ENCODE measurements around the gene MAML3.
A peak's percentile ranks its signal among the peaks of the same experiment; 100 is the strongest.

The MAML3 gene

DNA sequence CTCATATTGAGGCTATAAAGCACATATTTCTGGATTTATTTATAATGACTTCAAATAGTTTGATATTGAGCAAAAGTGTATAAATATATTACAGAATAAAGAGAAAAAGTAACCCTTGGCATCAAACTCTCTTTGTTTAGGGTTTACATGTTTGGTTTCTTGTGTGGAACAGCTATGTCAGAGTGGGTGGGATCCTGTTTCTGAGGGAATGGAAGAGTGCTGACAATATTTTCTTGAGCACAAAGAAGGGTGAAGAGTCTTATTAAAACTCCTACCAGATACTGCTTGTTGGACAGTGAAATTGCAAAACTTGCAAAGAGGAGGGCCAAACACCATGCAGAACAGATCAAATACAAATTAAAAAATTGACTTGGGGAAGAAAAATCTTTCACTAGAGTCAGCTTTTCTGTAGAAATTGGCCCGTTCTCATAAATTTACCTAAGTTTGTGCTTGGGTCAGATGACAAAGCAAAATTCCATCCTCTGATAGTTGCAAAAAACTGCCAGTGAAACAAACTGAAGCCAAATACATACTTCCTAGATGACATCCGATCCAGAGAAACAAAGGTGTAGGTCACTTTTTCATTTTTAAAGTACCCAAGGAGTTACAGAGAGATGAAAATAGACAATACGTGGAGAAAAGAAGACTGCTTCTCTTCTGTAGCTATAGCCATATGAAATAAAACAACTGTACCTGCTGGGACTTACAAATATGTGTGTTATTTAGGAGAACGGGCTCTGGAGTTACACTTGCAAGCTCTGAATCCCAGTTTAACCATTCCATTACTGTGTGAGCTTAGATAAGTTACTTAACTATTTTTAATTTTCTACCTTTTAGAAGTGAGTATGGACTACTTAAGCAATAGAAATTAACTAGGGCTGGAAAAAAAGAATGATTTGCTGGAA is 133.3 kb downstream of the MAML3 start:
- DNase-seq (ENCODE audit: low read depth, low spot score), result no peak
- no peak overlapping the region for H3K27ac ChIP-seq

DNA sequence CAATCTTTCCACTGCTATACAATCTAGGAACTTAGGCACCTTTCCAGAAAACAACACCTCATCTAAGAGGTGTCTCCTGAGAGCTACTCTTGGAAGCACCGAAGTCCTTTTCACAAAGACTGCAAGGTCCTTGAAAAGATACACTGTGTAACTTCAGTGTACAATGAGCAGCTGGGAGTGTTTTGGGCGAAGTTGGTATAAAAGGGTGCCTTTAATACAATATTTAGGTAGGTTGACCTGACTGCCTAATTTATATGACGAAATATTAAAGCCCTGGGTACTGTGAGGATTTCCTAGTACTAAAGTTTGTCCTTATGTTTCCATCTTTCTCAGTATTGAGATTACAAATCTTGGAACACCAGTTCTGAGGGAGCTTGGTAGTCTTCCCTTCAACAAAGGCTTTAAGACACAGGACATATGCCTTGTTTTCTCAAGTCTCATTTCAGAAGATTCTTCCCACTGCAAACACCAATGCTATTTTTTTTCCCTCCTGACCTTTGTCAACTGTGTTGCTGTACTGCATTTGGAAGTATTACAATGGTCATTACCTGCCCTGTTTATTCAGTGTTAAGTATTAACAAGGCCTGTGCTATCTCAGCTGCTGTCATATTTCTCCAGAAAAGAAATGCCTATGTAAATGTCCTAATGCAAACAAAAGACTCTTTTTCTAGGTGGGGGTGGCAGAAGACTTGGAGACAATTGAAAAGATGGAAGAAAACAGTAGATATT is 134.2 kb downstream of the MAML3 start:
- no peak for DNase-seq (ENCODE audit: low read depth, low spot score)

DNA sequence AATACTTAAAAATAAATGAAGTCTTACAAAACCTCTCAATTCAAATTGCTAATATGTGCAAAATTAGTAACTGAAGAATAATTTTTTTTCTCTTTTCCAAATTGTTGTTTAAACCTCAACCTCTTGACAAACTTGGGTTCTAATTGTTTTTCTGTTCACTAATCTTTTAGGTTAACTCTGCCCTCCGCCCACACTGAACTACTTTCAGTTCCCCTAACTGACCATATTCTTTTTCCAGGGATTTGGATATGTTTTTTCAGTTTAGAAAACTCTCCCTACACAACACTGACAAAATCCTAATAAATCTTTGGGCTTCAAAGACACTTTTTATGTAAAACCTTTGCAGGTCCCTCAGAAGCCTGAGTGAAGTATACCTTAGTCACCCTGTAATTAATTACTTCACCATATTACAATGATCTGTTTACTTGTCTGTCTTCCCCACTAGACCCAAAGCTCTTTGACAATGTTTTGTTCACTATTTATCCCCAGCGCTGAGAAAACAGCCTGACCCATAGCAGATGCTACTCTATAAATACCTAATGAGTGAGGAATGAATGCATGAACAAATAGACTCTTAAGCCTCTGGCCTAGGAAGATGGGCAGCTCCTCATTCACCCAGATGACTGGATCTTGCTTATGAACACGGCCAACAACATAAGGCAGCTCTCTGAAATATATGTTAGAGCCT is 134.9 kb downstream of the MAML3 start:
- no peak overlapping the region for H3K27ac ChIP-seq
- peak; percentile 24 for DNase-seq (ENCODE audit: low read depth, low spot score)

More for the DNA sequence above, 134.2 kb downstream of the MAML3 start:
- H3K27ac ChIP-seq, result no peak overlapping the region

DNA sequence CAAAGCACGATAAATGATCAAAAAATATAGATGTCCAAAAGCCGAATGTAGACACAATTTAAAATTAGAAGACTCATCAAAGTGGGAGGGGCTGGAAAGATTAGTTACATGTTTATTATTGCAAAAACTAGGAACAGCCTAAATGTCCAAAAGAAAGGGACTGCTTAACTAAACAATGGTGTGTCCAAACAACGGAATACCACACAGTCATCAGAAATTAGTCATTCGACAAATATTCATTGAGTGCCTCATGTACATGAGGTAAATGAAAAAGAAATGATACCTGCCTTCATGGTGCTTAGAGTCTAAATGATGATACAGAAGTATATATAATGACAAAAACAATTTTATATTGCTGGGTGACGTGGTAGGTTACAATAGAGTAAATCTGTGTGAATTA is 139.7 kb downstream of the MAML3 start:
- no peak overlapping the region for H3K27ac ChIP-seq
- DNase-seq (ENCODE audit: low read depth, low spot score), result no peak

DNA sequence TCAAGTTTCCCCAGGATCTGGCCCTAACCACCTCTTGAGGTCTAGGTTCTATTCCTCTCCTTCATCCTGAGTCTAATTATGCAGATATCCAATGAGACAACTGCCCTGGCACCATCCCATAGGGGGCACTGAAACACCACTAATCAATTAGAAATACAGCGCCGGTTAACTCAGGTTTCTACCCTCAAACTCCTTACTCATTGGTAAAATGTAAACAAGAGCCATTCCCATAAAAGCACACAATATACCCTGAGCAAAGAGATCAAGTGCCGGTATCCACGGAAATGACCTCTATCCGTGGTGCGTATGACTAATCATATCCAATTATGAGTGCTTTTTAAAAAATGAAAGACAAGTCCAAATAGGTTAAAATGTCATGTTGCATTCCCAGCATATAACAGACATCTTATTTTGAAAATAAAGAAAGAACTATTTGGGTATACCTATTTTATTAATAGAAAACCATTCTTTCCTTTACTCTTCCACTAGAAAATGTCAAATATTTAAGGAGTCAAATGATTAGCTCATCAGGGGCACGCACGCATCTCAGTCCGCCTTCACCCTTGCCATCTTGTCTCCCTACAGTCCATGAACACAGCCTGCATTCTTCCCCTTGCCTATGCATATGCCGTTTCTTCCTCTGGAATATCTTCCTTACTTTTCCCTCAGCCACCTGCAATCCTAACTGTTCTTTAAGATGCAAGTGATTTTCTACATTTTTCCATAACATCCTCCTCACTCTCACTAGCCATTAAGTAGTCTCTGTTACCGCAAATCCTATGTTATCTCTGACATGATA is 141.1 kb downstream of the MAML3 start:
- peak; percentile 34 for DNase-seq (ENCODE audit: low read depth, low spot score)
- H3K27ac ChIP-seq, result no peak overlapping the region

DNA sequence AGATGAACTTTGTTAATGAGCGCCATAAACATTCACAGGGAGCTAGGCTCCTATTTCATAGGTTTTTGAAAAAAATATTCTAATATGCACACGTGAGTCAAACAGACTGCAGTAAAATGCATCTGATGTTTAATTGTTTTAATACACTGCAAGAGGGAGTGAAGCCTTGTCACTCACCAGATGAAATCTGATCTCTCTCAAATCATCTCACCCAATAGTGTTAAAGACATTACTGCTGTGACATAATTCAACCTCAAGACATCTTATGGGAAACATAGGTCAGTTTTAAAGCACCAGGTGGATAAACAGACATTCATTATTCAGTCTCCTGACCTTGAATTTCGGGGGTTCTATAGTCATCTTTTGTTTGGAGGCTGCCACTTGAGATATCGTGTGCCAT is 148.3 kb downstream of the MAML3 start:
- no peak for DNase-seq (ENCODE audit: low read depth, low spot score)
- H3K27ac ChIP-seq, result no peak overlapping the region

DNA sequence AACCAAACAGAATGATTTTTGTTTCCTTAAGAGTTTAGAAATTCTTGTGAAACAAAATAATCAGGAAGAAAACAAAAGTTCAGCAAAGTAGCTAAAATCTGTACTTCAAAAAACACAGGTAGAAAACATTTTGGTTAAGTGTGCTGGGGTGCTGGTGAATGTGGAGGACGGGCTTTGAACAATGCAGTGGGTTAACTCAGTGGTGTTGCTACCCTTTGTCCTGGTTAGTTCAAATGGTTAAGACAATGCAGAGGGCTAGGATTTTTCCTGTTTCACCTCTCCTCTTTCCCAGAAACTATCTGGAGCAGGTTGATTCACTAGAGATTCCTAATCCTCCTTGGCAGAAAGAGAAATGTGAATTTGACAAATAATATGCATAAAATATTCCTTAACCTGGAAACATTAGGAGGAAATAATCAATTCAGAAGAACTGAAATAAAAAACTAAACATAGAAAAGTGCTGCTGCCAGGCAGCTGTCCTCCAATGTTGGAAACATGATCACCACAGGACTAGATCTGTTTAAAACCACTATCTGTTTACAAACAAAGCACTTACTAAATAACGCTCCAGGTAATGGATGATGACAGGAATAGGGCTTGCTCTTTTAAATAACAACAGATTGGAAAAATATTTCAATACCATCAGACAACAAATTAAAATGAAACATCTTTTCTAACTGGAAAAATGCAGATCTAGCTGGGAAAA is 148.9 kb downstream of the MAML3 start:
- no peak for DNase-seq (ENCODE audit: low read depth, low spot score)
- no peak overlapping the region for H3K27ac ChIP-seq

DNA sequence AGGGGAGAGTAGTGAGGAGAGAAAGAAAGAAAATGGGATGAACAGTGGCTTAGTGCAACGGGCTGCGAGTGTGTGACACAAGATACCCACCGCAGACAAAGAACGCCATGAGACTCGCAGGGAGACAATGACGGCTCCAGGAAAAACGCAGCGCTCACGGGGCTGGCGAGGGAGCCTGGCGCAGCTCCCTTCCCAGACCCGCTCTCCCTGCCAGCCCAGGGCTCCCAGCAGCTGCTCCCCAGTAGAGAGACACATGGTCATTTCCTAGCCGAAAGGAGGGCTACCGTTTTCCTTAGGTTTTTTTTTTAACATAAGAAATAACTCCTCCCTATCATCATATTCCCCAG is 149.5 kb downstream of the MAML3 start:
- DNase-seq (ENCODE audit: low read depth, low spot score), result no peak
- no peak overlapping the region for H3K27ac ChIP-seq

DNA sequence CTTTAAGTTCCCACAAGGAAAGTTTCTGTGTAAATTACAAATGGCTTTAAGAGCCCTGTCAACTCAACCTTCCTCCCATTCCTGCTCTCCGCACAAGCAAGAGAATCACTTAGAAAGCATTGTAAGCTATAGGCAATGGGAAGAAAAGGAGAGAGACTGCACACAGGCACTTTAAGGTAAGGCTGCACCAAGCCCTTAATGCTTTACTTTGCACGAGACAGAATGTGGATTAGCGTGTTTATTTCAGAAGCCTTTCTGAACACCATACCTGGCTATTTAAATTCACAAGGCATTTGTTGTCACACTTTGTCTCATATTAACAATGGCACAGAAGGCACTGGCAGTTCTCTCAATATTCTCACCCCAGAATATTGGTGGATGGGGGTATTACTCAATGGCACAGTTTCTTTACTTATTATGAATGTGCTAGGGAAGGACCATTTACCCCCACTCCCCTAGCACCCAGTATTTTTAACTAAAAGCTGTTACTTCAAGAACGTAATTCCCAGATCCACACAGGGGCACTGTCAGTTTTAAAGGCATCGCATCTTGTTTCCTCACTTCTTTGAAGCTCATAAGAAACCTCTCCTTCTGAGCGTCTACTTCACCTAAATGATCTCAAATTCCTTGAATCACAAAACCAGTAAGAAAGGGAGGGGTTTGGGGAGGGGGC is 150.0 kb downstream of the MAML3 start:
- H3K27ac ChIP-seq, result no peak overlapping the region

DNA sequence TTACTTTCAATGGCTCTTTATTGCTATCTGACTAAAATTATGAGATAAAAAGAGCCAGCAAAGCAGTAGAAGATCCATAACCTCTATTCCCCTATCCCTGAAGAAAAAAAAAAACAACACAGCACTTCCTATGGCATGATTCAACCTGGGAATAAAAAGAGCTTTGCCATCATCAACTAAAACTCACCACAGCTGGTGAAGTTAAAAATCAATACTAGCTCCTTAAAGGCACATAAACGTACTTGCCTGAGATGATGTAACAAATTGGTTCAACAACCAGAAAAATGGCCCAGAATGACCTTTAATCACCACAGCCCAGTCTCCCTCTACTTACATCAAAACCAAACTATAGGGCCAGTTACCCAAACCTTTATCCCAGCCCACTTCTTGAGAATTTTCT is 153.8 kb downstream of the MAML3 start:
- DNase-seq (ENCODE audit: low read depth, low spot score), result no peak
- no peak overlapping the region for H3K27ac ChIP-seq

More for the DNA sequence above, 150.0 kb downstream of the MAML3 start:
- no peak for DNase-seq (ENCODE audit: low read depth, low spot score)

DNA sequence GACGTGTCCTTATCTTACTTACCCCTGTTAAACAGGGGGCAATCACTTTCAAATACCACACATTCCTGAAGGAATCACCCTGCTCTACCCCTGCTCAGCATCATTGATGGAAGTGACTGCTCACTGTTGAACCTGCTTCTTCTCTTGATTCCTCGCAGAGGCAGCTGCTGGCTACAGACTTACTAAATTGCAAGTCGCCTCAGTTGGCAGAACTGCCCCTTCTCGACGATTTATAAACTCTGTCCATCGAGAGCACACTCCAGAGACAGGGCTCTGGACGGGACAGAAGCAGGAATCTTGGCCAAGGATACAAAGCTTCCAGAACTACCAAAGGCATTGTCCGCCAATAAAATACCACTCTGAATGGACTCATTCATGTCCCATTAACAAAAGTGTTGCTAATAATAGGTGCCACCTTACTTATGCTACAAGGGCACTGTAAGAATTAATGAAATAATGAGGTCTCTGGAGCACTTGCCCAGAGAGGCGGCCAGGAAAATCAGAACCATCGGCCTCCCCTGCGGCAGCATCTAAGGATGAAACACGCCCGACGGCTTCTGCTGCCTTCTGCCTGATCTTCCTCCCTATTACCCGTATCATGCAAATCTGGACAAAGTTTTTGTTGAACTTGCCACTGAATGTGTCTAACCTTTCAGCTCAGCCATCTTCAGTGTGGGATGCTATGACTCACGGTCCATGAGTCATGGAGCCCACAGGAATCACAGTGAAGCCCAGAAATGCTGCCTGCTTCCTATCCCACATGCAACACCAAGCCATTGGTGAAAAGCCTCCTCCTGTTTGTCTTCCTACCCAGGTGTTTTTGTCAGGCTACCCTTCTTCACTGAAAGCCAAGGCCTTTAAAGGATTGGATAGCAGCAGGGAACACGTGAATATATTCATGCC is 164.9 kb downstream of the MAML3 start:
- peak; percentile 78 for DNase-seq (ENCODE audit: low read depth, low spot score)
- no peak overlapping the region for H3K27ac ChIP-seq

DNA sequence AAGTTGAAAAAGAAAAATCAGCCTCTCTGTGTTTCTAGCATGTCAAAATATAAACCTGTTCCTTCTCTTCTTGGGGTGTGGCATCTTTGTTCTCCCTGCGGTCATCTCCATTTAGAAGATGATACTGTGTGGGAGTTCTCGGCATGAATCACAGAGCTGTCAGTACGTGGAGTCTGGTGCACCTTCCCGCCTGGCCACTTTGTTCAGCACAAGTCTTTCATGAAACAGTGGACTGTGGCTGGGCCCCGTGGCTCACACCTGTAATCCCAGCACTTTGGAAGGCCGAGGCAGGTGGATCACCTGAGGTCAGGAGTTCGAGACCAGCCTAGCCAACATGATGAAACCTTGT is 166.5 kb downstream of the MAML3 start:
- DNase-seq (ENCODE audit: low read depth, low spot score), result peak; percentile 18
- H3K27ac ChIP-seq, result no peak overlapping the region

DNA sequence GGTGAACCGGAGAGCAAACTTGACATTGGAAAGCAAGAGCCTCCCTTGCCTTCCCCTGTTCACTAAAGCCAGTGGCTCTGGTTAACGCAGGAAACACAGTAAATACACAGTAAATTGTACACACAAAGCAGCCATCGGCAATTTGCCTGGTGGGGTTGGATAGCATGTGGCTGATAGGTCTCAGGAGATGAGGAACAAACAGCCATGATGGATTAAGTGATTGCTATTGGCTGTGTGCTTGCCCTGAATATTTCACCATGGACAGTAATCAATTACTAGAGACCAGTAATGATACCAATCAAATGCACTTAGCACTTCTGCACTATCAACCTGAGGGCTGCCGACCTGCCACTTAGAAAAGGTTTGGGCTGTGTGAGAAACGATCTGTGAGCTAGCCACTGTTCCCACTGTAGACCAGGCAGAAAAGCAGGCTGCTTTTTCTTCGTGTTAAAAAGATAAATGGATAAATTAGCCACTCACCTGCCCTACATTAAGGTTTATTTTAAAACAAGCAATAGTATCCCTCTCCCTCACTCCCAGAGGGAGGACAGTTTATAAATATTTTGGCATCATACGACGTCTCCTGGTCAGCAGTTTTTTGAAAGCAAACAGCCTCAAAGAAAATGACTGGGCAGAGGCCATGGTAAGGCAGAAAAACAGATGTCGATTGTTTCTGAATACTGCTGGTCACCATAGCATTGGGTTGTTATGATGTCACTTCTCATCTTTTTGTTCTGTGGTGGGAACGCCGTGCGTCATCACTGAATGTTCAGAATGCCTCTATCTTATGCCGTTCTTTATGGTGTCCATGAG is 167.1 kb downstream of the MAML3 start:
- no peak overlapping the region for H3K27ac ChIP-seq
- DNase-seq (ENCODE audit: low read depth, low spot score), result no peak

DNA sequence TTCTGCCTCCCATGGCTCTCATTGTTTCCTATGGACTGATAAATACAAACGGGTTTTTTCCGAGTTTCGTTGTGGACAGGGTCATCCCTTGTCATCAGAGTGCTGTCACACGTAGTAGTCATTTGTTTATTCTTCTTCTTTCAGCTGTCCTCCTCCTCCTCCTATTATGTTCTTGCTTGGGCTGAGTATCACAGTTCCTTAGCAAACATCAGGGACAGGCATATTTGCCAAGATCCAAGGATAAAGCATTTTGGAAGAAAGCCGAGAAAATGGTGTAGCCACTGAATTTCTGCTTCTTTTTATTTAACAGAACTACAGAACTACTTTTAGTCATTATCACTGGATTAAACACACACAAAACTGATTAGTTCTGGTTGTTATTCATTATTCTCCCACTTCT is 167.9 kb downstream of the MAML3 start:
- DNase-seq (ENCODE audit: low read depth, low spot score), result no peak
- H3K27ac ChIP-seq, result no peak overlapping the region

DNA sequence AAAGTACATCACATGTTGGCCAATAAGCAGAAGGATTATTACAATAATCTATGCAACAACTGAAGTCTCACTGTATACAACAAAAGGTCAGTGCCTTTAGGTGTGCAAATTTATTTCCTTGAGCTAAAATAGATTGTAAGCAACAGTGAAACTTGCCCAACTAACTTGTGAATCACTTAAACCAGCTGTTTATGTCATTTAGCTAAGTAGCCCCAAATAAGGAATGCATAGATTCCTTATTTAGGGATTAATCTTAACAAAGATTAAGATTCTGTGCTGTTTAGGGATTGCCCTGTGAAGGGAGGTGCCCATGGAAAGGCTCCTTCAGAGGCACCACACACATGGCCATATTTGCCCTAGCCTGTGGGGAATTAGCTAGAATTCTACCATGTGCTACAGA is 168.6 kb downstream of the MAML3 start:
- no peak for DNase-seq (ENCODE audit: low read depth, low spot score)
- no peak overlapping the region for H3K27ac ChIP-seq

DNA sequence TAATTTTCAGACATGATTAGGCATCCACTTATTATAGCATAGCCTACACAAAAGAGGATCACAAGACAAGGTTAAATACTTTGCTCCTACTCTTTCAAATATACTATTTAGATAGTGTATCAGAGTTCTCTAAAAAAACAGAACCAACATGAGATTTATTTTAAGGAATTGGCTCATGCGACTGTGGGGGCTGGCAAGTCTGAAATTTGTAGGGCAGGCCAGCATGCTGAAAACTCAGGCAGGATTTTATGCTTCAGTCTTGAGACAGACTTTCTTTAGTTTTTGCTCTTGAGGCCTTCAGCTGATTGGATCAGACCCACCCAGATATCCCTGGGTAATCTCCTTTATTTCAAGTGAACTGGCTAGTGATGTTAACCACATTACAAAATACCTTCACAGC is 169.5 kb downstream of the MAML3 start:
- H3K27ac ChIP-seq, result no peak overlapping the region
- DNase-seq (ENCODE audit: low read depth, low spot score), result no peak

DNA sequence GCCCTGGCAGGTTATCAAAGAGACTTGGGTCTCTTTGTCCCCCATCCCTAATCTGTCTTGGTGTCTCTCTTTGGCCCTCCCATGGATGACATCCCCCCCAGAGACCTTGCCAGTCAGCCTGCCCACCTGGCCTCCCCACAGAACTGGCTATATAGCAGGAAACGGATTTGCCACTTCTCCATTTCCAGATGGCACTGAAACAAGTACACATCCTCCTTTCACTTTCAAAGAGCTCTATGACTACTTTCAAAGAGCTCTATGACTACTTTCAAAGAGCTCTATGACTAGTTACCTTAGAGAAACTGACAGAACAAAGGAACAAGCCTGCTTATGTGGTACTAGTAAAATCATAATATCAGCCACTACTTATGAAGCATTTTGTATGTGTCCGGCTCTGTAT is 175.3 kb downstream of the MAML3 start:
- DNase-seq (ENCODE audit: low read depth, low spot score), result no peak
- no peak overlapping the region for H3K27ac ChIP-seq
